Heart right ventricle (tissue), 16 donors: ENCODE results near the gene BMPER. TPM values are rescaled to one million over a fixed set of nuclear protein-coding genes. Genes with fewer than 3 reads are reported as not detected.

Experiments used
- ATAC-seq, 8 donors: fragments of 200-7000 bp; cut with Tn5 transposase; one replicate each; pipeline ENCODE4 v1.9.1; 2020; ENCODE audit warnings: mild to moderate bottlenecking in 8 of 8, moderate library complexity in 8 of 8, moderate number of reproducible peaks in 1 of 8
- DNase-seq, 2 donors: peaks; one replicate each; pipeline ENCODE4 v3.0.0-alpha.2; 2020
- H3K27ac ChIP-seq, 10 donors: fragments of 200-600 bp; sonication (generic) in 2 of 10; one replicate each; pipeline versions ENCODE4 v1.5.0 to v1.8.0; 2020 to 2022; ENCODE audit warnings: mild to moderate bottlenecking in 3 of 10
- H3K27me3 ChIP-seq, 7 donors: fragments of 200-600 bp; one replicate each; pipeline ENCODE4 v1.8.0; 2021 to 2022; ENCODE audit warnings: mild to moderate bottlenecking in 2 of 7
- H3K36me3 ChIP-seq, 9 donors: fragments of 200-600 bp; sonication (generic) in 1 of 9; one replicate each; pipeline versions ENCODE4 v1.5.0 to v1.8.0; 2020 to 2022; ENCODE audit warnings: mild to moderate bottlenecking in 2 of 9
- H3K4me1 ChIP-seq, 9 donors: fragments of 200-600 bp; sonication (generic) in 1 of 9; one replicate each; pipeline versions ENCODE4 v1.5.0 to v1.8.0; 2020 to 2022; ENCODE audit warnings: mild to moderate bottlenecking in 4 of 9
- H3K4me3 ChIP-seq, 10 donors: fragments of 200-600 bp; sonication (generic) in 2 of 10; one replicate each; pipeline versions ENCODE4 v1.5.0 to v1.8.0; 2020 to 2022; ENCODE audit warnings: mild to moderate bottlenecking in 7 of 10, moderate library complexity in 2 of 10
- H3K9me3 ChIP-seq, 11 donors: fragments of 200-600 bp in 10 of 11; sonication (generic) in 2 of 11; one replicate each; pipeline versions ENCODE4 v1.5.0 to v1.8.0; 2013 to 2022; ENCODE audit warnings: mild to moderate bottlenecking in 2 of 11, control low read depth in 1 of 11, moderate library complexity in 1 of 11
- CTCF ChIP-seq, 9 donors: fragments of 200-600 bp; sonication (generic) in 2 of 9; IDR thresholded peaks; one replicate each; pipeline versions ENCODE4 v1.5.0 to v1.8.0; 2021 to 2022; ENCODE audit warnings: antibody characterized with exemption in 9 of 9, mild to moderate bottlenecking in 5 of 9, moderate library complexity in 1 of 9
- WGBS, 2 donors: extraction: QIAGEN DNeasy Blood & Tissue Kit; methylation state at CpG; one replicate each; pipeline ENCODE4 v1.1.7; 2013; ENCODE audit warnings: inconsistent platforms in 1 of 2; 5-methylcytosine and 5-hydroxymethylcytosine counted together
- intact Hi-C, 10 donors: fragments of 100-400 bp; cut with DNase I; formaldehyde crosslinking; loops; one replicate each; pipeline versions ENCODE4 v1.11.1 to v1.14.2; 2022
- polyA plus RNA-seq, 2 donors: library from polyadenylated mRNA; stranded (reverse); fragments of 200-250 nt; gene quantifications; one replicate each; pipeline ENCODE4 v1.2.3, GENCODE V29; 2013
- total RNA-seq, 10 donors: library from RNA; stranded (reverse); fragmentation: NEBNext Ultra II Directional in 3 of 10; extraction: Animal tissue kit (Norgen Biotek cat#: 25700) in 3 of 10; gene quantifications; one replicate each; pipeline versions ENCODE4 v1.2.1 to v1.2.4, GENCODE V29; 2021 to 2023
- donor health status: Arrhythmogenic right ventricular cardiomyopathy.
- donor health status: ischemic (EF 13 %, LVEDD 7.1; RV severe dilation, severe dysfunction).
- donor health status: healthy with polysubstance abuse.
- donor health status: DM: no; HTN: yes; CAD: no.
- donor health status: DM: no; HTN: no; CAD: no.
- donor health status: ischemic (EF 25% LVEDD 6.9; RV normal size, moderate dysfunction).
- donor health status: ischemic (EF 25% LVEDD 5.7; RV mildly dilated, moderate dysfunction).
- donor health status: healthy.
- donor health status: DM: yes; HTN: yes; CAD: no.
- donor health status: Ischemic cardiomyopathy.
- donor health status: ischemic (EF 35%, LVEDD 5.7; RV mildly dilated, moderate dysfunction).
- donor health status: nonischemic (EF 11% LVEDD 7.7; RV severe dilation, severe dysfunction).
- donor health status: DM: yes; HTN: yes; CAD: no.
- donor health status: PGD.
- donor health status: ischemic (EF 29% LVEDD 5.4; RV normal size, mild dysfunction).
- donor health status: nonischemic (EF 23%, LVEDD 6.1; RV moderate dilation, normal function).

BMPER gene
- total and polyA plus RNA-seq, 12 donors, result 0.70 to 3.9 (median 1.5) TPM

DNA sequence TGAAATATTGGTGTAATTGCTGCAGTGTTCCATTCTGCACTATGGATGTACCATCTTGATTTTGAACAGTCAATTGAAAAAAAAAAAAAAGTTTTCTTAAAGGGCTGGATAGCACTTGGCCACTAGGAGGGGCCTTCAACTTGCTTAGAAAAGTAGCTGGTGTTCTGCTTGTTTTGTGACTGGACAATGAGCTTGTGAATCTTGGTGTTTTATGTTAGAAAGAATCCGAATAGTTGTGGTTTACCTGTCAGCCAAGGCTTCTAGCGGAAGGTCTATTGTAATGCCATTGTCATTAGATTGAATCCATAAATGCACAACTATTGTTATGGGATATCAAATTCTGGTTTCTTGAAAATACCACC lies 77.1 kb downstream of the BMPER start:
- intact Hi-C loops, result no loop called here
- DNase-seq, result no peak
- Histone ChIP-seq H3K9me3 (no peaks in the 10 kb centered on the region), H3K36me3 (no peaks in the 10 kb centered on the region), H3K4me1 (no peaks in the 10 kb centered on the region), H3K27me3 (no peaks in the 10 kb centered on the region), H3K4me3 (no peak overlapping the region), H3K27ac (no peak overlapping the region)
- WGBS, 2 donors, result 68 to 79% methylated on average over 2 of the region's 2 CpGs
- peak in 2 of 9 donors; percentile 12 to 14 for TF ChIP-seq CTCF (IDR thresholded peaks at IDR 0.05)
- ATAC-seq, result no peak

- Histone ChIP-seq H3K36me3 (no peaks in the 10 kb centered on the region), H3K9me3 (no peaks in the 10 kb centered on the region), H3K27me3 (no peaks in the 10 kb centered on the region), H3K27ac (no peak overlapping the region), H3K4me3 (no peak overlapping the region), H3K4me1 (peaks cover 0 to 2% (median 0%) of the 10 kb centered on the region in 9 donors)
- DNase-seq, result no peak
- no peak for ATAC-seq
- intact Hi-C loops, result no loop called here
- TF ChIP-seq CTCF (IDR thresholded peaks at IDR 0.05), result no peak
- 74 to 91% methylated on average over 2 of the region's 2 CpGs for WGBS, 2 donors
Measured at GRCh38 chr7:33986451-33986850, 81.1 kb downstream of the BMPER start.

DNA sequence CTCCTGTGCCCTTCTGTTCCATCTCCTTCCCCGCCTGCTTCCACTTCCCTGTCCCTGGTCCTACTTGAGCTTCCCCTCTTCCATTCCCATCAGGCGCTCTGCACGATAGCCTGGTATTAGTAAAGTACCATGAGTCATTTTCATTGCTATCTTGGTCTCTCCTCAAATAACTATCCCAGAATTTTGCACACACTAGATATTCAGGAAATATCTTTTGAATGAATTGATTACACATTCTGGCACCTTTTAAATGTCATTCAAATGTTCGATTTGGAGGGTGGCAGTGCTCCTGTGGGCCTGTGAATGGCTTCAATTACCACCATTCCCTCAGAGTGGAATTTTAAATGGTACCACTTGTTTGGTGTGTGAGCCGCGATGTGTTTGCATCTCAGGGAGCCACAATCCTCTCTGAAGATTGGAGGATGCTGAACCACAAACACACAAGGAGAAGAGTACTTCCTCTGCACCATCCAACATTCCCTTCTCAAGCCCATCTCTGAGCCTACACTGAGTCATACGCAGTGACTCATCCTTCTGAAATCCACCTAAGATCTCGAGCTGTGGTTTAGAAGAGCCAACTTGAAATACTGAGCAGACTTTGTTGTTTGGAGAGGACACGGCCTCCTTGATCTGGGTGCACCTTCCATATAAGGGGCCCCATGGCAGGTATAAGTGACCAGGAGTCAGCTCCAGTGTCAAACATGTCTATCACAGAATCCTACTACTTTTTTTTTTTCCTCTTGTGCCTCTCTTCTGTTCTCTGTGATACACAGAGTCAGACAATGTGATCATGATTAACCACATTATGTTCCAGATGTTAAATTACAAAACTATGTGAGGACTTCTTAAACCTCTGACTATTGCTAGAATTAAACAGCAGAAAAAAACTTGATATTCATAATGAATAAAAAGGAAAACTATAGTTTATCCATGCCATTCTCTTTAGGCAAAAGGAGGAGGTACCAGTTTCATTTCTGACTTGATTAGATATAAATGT lies 81.9 kb downstream of the BMPER start:
- no peaks in the 10 kb centered on the region for H3K27me3 ChIP-seq
- H3K4me3 ChIP-seq, result no peak overlapping the region
- DNase-seq, result no peak
- H3K36me3 ChIP-seq, result no peaks in the 10 kb centered on the region
- no peak overlapping the region for H3K27ac ChIP-seq
- H3K9me3 ChIP-seq, result no peaks in the 10 kb centered on the region
- H3K4me1 ChIP-seq, result peaks cover 0 to 2% (median 0%) of the 10 kb centered on the region in 9 donors
- intact Hi-C loops, result no loop called here
- no peak for TF ChIP-seq CTCF (IDR thresholded peaks at IDR 0.05)
- 77 to 84% methylated on average over 9 of the region's 9 CpGs for WGBS, 2 donors
- peak in 5 of 8 donors; percentile 53 to 90 (median 72) for ATAC-seq

DNA sequence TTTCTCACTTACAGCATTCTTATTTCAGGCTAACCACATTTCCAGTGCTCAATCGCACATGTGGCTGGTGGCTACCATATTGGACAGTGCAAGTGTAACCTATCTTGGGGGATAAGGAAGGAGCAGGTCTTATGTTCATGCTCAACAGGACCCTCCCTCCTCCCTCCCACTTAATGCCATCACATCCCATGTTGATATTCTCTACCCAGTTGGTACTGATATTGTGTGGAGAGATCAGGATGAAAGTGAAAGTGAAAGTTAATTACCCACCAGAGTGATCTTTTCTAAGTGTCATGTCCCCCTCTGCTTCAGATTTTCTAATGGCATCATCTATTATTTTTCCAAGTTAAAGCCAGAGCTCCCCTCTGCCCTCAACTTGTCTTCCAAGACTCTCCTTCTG lies 91.6 kb downstream of the BMPER start:
- no peaks in the 10 kb centered on the region for H3K36me3 ChIP-seq
- no peaks in the 10 kb centered on the region for H3K4me1 ChIP-seq
- DNase-seq, result no peak
- no peaks in the 10 kb centered on the region for H3K27me3 ChIP-seq
- H3K9me3 ChIP-seq, result no peaks in the 10 kb centered on the region
- no peak overlapping the region for H3K4me3 ChIP-seq
- WGBS, 2 donors, result 92 to 100% methylated on average over 1 of the region's 1 CpG
- no peak for ATAC-seq
- H3K27ac ChIP-seq, result no peak overlapping the region
- intact Hi-C loops, result no loop called here
- no peak for TF ChIP-seq CTCF (IDR thresholded peaks at IDR 0.05)
